Testis (tissue), 3 donors: ENCODE data around the gene SMARCD1. TPM values are rescaled to one million over a fixed set of nuclear protein-coding genes. Genes with fewer than 3 reads are reported as not detected.

Source experiments
- DNase-seq: peaks from one replicate; pipeline ENCODE4 v3.0.0-alpha.2; 2019
- H3K27ac ChIP-seq, 2 donors: fragments of 200-600 bp; sonication (generic); one replicate each; pipeline ENCODE4 v1.5.1; 2019
- H3K27me3 ChIP-seq: fragments of 200-600 bp; sonication (generic); one replicate; pipeline ENCODE4 v1.5.1; 2019
- H3K36me3 ChIP-seq: fragments of 200-600 bp; sonication (generic); one replicate; pipeline ENCODE4 v1.5.1; 2017; ENCODE audit warnings: low read depth; ENCODE audit errors: missing control alignments
- H3K4me1 ChIP-seq: fragments of 200-600 bp; sonication (generic); one replicate; pipeline ENCODE4 v1.5.1; 2019
- H3K4me3 ChIP-seq, 2 donors: fragments of 200-600 bp; sonication (generic); one replicate each; pipeline ENCODE4 v1.5.1; 2017 to 2019
- H3K9me3 ChIP-seq: fragments of 200-600 bp; sonication (generic); one replicate; pipeline ENCODE4 v1.5.1; 2017
- CTCF ChIP-seq, 3 experiments: fragments of 450-650 bp in 2 of 3; fragments of 200-600 bp in 1 of 3; sonication (generic) in 1 of 3; IDR thresholded peaks; one replicate each; pipeline ENCODE4 v1.5.1; 2016 to 2019; ENCODE audit warnings: antibody characterized with exemption in 3 of 3, mild to moderate bottlenecking in 2 of 3, moderate library complexity in 1 of 3
- POLR2A ChIP-seq: fragments of 450-650 bp; IDR thresholded peaks from one replicate; pipeline ENCODE4 v1.6.1; 2017; ENCODE audit warnings: antibody characterized with exemption, mild to moderate bottlenecking, moderate library complexity
- WGBS, 2 donors: methylation state at CpG; one replicate each; pipeline ENCODE4 v1.1.5; 2018; 5-methylcytosine and 5-hydroxymethylcytosine counted together
- intact Hi-C: fragments of 100-400 bp; cut with DNase I; formaldehyde crosslinking; loops from one replicate; pipeline ENCODE4 v1.15.1; 2023; ENCODE audit warnings: low total_unique reads
- polyA plus RNA-seq: library from polyadenylated mRNA; stranded (reverse); fragments of 350-450 nt; fragmentation: Illumina TruSeq; extraction: RNeasy Lipid Tissue Mini Kit (QIAGEN cat#74804); gene quantifications from one replicate; pipeline ENCODE4 v1.2.3, GENCODE V29; 2014; ENCODE audit warnings: low read depth, low replicate concordance; ENCODE audit not compliant: insufficient read depth
- total RNA-seq, 2 donors: library from RNA; depleted of rRNA; stranded (reverse); fragments of >200 nt; gene quantifications; one replicate each; pipeline ENCODE4 v1.2.3, GENCODE V29; 2016

SMARCD1 gene
- total and polyA plus RNA-seq, 3 donors from 2014 or later, result 67.3 to 99.0 (median 87.6) TPM

- H3K9me3 ChIP-seq, result no peaks in the 10 kb centered on the region
- DNase-seq, result no peak
- no peak overlapping the region for H3K4me3 ChIP-seq
- TF ChIP-seq CTCF (IDR thresholded peaks at IDR 0.05), result no peak
- TF ChIP-seq POLR2A, result no peak
- H3K4me1 ChIP-seq, result no peaks in the 10 kb centered on the region
- intact Hi-C loops, result no loop called here
- WGBS, 2 donors, result 85 to 89% methylated on average over 15 of the region's 15 CpGs
- no peaks in the 10 kb centered on the region for H3K27me3 ChIP-seq
- H3K36me3 ChIP-seq, result no peaks in the 10 kb centered on the region
- H3K27ac ChIP-seq, result no peak overlapping the region
Observed at GRCh38 chr12:50041062-50041860, 43.9 kb upstream of the SMARCD1 start.

GRCh38 chr12:50041962-50042361 lies 43.2 kb upstream of the SMARCD1 start:
- no peaks in the 10 kb centered on the region for H3K4me1 ChIP-seq
- no peaks in the 10 kb centered on the region for H3K27me3 ChIP-seq
- TF ChIP-seq POLR2A (no peak), CTCF (IDR thresholded peaks at IDR 0.05) (no peak)
- no peak overlapping the region for H3K4me3 ChIP-seq
- no peaks in the 10 kb centered on the region for H3K36me3 ChIP-seq
- no peaks in the 10 kb centered on the region for H3K9me3 ChIP-seq
- DNase-seq, result no peak
- WGBS, 2 donors, result 73 to 82% methylated on average over 5 of the region's 5 CpGs
- intact Hi-C loops, result no loop called here
- H3K27ac ChIP-seq, result no peak overlapping the region

- intact Hi-C loops, result no loop called here
- 96 to 99% methylated on average over 6 of the region's 6 CpGs for WGBS, 2 donors
- H3K27me3 ChIP-seq, result no peaks in the 10 kb centered on the region
Observed at GRCh38 chr12:50042693-50043092, 42.4 kb upstream of the SMARCD1 start.

GRCh38 chr12:50043308-50043707 lies 41.8 kb upstream of the SMARCD1 start:
- H3K4me1 ChIP-seq, result no peaks in the 10 kb centered on the region
- H3K27me3 ChIP-seq, result no peaks in the 10 kb centered on the region
- no peak for TF ChIP-seq POLR2A
- no peak for TF ChIP-seq CTCF (IDR thresholded peaks at IDR 0.05)
- H3K4me3 ChIP-seq, result no peak overlapping the region
- intact Hi-C loops, result no loop called here
- H3K36me3 ChIP-seq, result no peaks in the 10 kb centered on the region
- H3K27ac ChIP-seq, result no peak overlapping the region
- H3K9me3 ChIP-seq, result no peaks in the 10 kb centered on the region
- 82 to 92% methylated on average over 2 of the region's 2 CpGs for WGBS, 2 donors
- DNase-seq, result no peak

More at GRCh38 chr12:50042693-50043092, 42.4 kb upstream of the SMARCD1 start:
- Histone ChIP-seq H3K36me3 (no peaks in the 10 kb centered on the region), H3K27ac (no peak overlapping the region), H3K4me1 (no peaks in the 10 kb centered on the region), H3K4me3 (no peak overlapping the region), H3K9me3 (no peaks in the 10 kb centered on the region)
- TF ChIP-seq POLR2A (no peak), CTCF (IDR thresholded peaks at IDR 0.05) (no peak)
- DNase-seq, result no peak

GRCh38 chr12:50043854-50044253 lies 41.3 kb upstream of the SMARCD1 start:
- H3K4me3 ChIP-seq, result no peak overlapping the region
- intact Hi-C loops, result no loop called here
- H3K9me3 ChIP-seq, result no peaks in the 10 kb centered on the region
- WGBS, 2 donors, result 69 to 70% methylated on average over 6 of the region's 6 CpGs
- no peak overlapping the region for H3K27ac ChIP-seq
- H3K4me1 ChIP-seq, result no peaks in the 10 kb centered on the region
- TF ChIP-seq CTCF (IDR thresholded peaks at IDR 0.05), result no peak
- no peak for TF ChIP-seq POLR2A
- H3K36me3 ChIP-seq, result no peaks in the 10 kb centered on the region
- DNase-seq, result no peak
- H3K27me3 ChIP-seq, result no peaks in the 10 kb centered on the region
